ENCODE results near the gene CAPNS2.
A peak's percentile ranks its signal among the peaks of the same experiment; 100 is the strongest.

Gene CAPNS2

DNA sequence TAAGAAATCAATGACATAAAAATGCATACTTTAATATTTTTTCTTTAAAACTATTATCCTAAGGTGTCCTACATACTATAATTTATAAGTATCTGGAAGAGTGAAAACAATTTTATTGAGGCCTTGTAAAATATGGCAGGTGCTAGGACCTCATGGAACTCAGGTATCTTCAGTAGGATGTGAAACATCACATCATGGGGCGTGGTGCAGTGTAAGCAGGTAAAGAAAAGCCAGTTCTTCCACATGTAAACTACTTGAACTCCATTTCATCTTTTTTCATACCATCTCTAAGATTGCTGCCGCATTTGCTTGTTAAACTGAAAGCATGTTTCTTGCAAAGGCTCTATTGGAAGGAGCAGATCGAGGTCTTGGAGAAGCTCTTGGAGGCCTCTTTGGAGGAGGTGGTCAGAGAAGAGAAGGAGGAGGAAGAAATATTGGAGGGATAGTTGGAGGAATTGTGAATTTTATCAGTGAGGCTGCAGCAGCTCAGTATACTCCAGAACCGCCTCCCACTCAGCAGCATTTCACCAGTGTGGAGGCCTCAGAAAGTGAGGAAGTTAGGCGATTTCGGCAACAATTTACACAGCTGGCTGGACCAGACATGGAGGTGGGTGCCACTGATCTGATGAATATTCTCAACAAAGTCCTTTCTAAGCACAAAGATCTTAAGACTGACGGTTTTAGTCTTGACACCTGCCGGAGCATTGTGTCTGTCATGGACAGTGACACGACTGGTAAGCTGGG is at the start of gene CAPNS2:
CAPNS2 (plus strand) TSS at position 253 of the 744 bp plus-strand sequence; CDS start at position 326, 73 bp downstream.
- no peak for DNase-seq

DNA sequence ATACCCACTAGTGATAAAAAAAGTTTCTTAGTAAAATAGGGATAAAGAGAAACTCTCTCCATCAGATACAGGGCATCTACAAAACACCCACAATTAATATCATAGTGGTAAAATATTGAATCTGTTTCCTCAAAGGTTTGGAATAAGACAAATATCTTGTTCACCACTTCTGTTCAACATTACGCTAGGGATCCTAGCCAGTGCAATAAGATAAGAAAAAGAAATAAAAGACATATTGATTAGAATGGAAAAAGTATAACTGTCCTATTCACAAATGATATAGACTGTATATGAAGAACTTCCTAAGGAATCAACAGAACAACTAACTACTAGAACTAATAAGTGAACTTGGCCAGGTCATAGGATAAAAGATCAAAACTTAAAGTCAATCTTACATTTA is 44.7 kb upstream of the CAPNS2 start:
- no peak for DNase-seq

DNA sequence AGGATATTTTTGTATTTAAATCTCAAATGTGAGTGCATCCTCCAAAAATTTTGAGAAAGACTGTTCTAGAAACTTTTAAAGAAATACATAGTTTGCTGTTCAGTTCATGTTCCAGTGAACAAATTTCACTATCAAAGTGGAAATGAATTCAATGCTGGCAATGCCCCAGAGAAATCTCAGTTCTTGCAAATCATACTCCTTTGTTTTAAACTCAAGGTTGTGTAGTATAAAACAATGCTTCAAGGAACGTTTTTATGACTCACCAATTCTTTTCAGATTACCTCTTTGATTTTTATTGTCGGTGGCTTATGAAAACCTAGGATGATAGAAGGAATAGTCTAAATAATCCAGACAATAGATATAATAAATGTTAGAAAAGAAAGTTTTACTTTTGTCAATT is 40.0 kb upstream of the CAPNS2 start:
- DNase-seq: no peak

DNA sequence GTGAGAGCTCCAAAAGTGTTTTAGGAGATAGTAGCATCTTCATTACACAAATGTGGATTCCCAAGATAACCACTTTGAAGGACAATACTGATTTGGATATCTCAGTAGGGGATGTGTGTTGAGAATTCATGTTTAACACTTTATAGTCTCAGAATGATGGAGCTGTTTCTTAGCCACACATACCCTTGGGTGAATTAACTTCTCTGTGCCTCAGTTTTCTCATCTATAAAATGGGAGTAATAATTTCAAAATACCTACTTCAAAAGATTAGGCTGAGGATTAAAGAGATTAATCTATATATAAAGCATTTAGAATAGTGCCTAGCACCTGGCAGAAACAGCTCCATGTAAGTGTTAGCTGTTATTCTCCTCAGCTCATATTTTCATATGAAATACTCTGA is 38.6 kb upstream of the CAPNS2 start:
- DNase-seq: no peak

DNA sequence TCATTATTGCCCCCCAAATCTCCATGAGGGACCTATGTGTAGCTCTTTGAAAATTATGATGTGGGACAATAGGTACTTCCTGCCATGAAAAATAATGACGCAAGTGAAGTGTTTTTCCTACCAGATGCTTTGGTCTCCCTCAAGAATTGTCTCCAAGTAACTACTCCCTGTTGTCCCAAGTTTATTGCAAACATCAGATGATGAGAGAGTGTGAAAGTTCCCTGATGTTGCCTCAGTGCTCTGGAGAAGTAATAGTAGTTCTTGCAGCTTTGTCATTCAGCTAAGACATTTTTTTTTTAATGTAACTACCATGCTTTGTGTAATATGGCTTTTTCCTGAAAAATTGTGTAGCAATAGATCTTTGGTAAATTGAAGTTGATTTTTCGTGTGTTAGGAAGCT is 37.5 kb upstream of the CAPNS2 start:
- DNase-seq: no peak

DNA sequence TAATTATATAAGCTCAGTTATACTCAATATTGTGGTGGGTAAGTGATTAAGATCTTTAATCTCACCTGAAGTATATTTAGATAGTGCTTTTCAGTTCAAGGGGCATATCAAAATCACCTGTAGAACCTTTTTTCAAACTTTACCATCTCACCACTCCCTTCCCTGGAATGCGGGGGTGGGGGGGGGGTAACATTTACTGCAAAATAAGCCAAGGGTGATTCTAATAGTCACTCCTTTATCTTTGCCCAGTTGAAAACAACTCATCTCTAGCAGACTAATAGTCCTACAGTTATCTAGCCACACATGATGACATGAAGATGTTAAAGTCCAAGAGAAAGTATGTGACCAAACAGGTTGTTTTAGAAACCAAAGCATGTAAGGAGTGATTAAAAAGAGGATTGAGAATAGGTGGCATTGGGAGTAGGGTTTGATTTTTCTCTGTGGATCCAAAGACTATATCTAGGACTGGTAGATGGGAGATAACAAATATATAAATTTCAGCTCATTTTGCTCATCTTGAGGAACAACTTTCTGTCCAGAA is 36.1 kb upstream of the CAPNS2 start:
- DNase-seq: no peak

DNA sequence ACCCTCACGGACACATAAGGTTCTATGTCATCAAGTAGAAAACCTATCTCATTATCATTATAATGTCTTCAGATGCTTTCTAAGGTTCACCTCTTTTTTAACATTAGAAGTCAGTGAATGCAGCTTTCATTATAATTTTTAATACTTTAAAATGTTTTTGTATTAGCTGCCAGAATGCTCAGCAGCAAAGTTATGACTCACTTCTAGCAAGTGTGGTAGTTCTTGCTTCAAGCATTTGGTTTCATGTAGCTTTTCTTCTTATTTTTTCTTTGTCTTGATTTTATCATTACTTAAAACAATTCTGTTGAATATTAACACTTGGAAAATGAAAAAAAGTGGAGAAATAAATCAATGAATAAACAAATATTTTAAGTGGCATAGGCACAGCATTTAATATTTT is 34.3 kb upstream of the CAPNS2 start:
- DNase-seq: no peak

DNA sequence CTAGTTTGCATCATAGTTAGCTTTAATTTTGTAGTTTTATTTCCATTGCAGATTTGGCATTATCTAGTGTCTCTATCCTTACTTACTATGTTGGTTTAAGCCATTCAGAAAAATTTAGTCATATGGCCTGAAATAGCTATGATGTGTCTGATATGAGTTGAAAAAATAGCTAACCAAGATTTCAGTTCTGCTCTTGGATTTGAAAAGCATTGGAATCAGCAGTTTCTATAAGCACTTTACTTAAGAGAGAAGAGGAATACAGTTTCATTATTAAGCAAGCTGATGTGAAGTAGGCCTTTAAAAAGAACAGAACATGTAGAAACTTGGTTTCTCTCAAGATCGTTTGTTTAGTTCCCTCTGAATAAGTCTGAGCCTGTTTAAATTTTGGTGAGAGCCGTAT is 31.7 kb upstream of the CAPNS2 start:
- DNase-seq: peak; percentile 33

DNA sequence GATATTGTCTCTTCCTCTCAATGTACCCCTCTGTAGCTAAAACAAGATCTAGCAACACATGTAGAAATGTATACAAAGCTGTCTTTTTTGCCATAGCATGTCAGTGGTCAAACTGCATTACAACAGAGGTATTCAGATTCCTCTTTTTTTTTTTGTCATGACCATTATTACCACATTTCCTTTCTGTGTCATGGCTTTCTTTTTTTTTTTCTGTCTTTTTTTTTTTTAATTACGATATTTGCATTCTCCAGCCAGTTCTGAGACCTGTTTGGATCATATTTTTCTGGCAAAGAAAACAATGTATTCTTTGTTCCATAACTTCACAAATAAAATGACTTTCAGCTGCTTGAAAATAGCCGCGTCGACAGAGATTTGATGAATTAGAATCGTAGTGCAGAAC is 27.4 kb upstream of the CAPNS2 start:
- no peak for DNase-seq

DNA sequence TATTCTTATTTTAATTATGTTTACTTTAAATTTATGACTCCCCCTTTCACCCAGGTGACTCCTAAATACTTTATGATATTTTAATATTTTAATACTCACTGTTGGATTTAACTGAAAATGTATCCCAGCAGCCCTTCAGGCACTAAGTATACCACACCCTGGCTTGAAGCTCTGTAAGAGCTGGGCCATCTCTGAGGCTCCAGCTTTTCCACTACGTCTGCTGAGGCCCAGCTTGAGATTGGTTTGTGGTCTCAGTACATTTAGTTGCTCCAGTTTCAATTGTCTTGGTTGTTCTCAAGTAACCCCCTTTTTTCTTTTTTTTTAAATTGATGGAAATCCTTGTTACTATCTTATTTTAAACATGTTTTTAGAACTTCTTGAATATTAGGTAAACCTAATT is 27.0 kb upstream of the CAPNS2 start:
- DNase-seq: no peak

DNA sequence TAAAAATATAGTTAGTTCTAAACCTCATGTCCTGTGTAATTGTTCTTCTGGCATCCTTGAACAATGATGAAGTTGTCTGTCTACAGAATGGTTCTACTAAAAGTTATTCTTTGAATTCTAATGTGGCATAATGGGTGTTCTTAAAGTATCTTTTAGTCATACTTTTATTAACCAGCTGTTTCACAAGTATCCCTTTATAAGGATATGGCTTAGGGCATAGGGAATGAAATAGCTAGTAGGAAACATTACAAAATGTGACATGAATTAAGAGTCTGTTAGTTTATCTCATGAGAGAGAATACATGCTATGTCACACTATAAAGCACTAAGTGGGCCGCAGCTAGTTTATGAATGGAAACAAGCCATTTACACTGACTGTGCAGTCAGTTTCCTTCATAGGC is 26.3 kb upstream of the CAPNS2 start:
- DNase-seq: no peak

DNA sequence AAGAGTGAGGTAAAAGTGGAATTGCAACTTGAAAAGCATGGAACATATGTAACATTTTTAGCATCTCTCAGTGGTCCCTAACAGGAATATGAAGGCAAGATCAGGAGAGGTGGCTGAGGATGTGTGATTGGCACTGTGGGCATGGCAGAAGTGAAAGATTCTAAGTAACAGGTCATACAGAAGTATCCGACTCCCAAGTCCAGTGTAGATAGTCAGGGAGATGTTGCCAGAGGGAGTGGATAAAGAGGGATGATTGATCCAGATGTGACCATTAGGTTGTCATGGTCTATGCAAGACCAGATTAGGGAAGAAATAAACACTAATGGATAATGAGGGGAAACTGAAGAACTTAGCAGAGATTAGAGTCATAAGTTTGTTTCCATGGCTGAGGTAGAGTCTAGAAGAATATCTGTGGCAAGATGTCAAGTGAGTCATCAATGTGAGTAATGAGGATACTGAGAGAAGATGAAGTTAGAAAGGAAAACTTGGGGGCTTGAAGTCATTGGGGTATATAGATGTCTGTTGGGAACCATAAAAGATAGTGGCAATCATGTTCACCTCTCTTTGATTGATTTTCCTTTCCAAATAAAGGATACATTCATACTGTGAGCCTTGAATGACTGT is 23.9 kb upstream of the CAPNS2 start:
- no peak for DNase-seq

DNA sequence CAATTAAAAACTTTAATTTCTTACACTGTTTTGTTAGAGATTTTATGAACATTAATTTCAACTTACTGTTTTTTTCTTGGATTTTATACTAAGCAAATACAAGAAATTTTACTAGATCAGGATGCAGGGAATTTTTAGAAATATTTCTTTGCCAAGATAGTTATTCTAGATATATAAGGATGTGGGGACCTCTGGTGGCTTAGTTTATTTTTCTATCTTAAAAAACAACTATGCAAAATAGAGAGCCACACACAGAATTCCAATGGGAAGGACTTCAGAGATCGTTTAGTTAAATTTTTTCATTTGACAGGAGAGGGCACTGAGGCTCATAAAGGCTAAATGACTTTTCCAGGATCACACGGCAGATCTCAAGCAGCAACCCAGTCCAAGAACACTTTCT is 23.0 kb upstream of the CAPNS2 start:
- peak; percentile 4 for DNase-seq

DNA sequence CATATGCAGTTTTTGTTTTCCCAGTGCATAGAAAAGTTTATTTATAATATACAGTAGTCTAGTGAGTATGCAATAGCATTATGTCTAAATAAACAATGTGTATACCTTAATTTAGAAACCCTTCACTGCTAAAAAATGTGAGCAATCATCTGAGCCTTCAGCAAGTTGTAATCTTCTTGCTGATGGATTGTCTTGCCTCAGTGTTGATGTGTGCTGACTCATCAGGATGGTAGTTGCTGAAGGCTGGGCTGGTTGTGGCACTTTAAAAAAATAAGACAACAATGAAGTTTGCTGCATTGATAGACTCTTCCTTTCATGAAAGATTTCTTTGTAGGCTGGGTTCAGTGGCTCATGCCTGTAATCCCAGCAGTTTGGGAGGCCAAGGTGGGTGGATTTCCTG is 13.9 kb upstream of the CAPNS2 start:
- no peak for DNase-seq

DNA sequence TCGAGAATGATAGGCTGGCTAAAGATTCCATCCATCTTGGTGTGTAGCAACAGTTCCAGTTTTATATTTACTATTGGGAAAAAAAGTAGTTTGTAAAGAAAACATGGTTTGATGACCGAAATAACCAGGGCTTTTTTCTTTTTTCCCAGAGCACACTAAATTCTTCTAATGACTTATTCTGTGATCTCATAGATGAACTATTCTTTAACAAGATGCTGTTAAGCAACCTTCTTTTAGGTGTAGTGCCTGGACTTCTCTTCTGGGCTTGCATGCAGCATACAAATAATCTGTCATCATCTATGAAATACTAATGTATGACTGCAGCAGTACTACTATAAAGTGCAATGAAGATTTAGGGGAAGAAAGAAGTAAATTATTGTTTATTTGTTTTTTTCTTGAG is 11.0 kb upstream of the CAPNS2 start:
- no peak for DNase-seq

DNA sequence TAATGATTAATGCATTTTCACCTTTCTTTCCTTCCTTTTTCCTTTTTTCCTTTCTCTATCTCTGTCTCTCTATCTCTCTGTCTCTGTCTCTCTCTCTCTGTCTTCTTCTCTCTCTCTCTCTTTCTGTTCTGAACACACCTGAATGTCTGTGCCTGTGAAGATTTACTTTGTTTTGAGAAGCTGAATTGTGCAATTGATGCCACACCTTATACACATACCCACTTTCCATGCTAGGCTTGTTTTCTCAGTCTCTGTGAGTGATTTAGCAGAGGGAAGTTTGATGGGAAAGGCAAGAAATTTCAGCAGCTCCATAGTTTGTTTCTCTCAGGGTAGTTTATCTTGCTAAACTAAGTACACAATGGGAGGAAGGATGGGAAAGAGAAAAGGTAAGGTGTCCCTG is 9.3 kb upstream of the CAPNS2 start:
- no peak for DNase-seq

DNA sequence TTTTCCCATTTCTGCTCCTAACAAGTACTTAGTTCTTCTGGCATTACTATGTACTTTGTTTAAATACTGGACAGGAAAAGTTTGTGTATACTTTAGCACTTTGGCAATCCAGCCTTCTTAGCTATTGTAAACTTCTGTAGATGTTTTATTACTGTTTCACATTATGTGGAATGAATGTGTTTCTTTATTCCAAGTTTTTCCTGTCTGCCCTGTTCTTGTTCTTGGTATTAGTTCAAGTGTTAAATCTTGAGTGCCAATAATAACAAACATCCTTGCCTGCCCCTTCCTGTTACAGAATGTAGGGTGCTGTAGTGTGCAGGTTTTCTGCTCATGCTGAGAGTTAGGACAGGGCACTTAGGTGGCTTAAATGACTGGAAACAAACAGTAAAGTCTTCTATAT is 7.3 kb upstream of the CAPNS2 start:
- DNase-seq: no peak

DNA sequence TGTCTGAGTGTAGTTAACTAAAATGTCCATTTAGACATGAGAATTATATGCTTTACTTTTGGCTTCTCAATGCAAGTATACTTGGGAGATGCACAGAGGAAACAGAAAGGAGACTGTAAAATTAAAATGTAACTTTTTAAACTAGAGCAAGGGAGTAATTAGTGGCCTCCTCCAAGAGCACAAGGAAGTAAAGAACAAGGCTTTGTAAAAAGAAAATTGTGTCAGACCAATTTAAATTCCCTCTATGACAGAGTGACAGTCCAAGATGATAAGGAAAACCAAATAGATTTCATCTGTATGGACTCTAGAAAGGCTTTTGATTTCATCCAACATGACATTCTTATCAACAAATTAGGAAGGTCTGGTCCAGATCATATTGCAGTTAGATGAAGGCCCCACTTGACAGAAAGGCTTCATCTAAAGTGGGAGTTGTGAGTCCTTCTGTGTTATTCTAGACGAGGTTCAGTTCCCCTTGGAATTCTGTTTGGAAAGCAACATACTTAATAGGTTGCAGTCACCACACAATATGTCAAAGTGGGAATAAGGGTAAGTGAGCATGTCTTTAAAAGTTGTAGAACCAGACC is 6.5 kb upstream of the CAPNS2 start:
- DNase-seq: no peak

DNA sequence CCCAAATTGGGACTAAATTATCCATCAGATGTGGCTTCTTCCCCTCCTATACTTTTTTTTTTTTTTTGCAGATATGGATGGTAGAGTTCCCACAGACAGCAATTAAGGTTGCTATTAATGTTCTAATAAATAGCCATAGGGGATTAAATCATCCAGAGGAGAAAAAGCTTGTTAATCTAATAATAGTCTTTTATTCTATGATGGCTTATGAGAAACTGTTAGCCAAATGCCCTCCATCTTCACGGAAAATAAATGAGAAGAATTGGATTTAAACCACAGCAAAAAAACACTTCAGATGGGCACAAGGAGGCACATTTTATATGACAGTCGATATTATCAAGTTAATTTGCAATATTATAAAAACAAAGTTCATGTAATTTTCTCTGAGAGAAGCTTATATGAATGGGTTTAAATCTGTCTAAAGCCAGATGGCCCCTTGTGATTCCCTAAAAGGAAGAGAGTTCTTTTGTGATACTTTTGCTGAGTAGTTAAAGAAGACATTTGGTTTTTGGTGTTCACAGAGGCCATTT is 5.1 kb upstream of the CAPNS2 start:
- no peak for DNase-seq

DNA sequence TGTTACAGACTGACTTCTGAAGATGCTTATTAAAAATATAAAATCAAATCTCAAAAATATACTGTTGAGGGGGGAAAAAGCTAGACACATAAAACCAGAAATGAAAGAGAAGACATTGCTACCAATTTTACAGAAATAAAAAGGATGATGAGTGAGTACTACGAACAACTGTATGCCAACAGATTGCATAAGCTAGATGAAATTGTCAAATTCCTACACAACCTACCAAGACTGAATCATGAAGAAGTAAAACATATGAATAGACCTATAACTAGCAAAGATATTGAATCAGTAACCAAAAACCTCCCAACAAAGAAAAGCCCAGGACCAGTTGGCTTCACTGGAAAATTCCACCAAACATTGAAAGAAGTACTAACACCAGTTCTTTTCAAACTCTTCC is 3.5 kb upstream of the CAPNS2 start:
- no peak for DNase-seq

DNA sequence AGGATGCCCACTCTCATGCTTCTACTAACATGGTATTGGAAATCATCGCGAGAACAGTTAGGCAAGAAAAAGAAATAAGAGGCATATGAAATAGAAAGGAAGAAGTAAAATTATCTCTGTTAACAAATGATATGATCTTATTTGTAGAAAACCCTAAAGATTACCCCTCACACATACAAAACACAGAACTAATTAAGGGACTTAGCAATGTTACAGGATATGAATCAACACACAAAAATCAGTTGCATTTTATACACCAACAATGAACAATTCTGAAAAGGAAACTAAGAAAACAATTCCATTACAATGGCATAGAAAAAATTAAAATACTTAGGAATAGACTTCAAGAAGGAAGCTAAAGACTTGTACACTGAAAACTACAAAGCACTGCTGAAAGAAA is 2.7 kb upstream of the CAPNS2 start:
- no peak for DNase-seq

DNA sequence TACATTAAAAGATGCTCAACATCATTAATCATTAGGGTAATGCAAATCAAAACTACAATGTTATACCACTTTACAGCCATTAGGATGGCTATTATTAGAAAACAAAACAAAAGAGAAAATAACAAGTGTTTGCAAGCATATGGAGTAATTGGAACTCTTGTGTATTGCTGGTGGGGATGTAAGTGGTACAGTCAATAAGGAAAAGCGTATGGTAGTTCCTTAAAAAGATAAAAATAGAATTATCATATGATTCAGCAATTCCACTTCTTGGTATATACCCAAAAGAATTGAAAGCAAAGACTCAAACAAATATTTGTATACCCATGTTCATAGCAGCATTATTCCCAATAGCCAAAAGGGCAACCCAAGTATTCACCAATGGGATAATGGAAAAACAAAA is 1.4 kb upstream of the CAPNS2 start:
- DNase-seq: no peak

DNA sequence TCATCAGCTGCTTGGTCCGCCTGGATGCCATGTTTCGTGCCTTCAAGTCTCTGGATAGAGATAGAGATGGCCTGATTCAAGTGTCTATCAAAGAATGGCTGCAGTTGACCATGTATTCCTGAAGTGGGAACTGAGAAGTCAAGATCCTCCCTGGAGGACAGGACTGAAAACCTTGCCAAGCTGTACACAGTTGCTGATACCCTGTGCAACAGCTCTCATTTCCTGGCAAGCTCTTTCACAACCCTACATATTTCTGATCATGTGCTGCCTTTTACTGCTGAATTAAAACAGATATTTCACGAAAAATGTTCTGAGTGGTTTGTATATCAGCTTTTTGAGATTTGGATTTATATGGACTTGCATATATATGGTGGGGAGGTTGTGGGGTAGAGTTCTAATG is 898 bp downstream of the CAPNS2 start:
- no peak for DNase-seq

DNA sequence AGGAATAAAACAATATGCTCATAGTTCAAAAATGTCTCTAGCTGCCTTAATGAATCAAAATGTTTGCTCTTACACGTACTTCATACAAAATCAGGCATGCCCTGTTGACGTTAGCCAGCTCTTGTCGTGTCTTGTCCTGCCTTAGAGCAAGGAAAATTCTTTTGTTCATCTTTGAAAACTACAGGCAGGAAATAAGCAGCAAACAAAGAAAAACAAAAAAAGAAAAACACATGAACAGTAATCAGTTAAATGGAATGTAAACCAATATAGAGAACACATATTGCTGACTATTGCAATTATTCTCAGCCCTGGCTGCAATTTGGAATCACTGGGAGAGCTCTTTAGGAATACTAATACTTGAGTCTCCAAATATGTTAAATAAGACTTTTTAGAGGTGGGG is 1.7 kb downstream of the CAPNS2 start:
- peak; percentile 17 for DNase-seq
